Left lung (tissue), 10 donors: ENCODE measurements around the gene APBA2. TPM values are rescaled to one million over a fixed set of nuclear protein-coding genes. Genes with fewer than 3 reads are reported as not detected.

Source experiments
- ATAC-seq: fragments of 200-7000 bp; cut with Tn5 transposase; one replicate; pipeline ENCODE4 v1.9.1; 2020; ENCODE audit warnings: moderate library complexity
- DNase-seq, 4 donors: peaks; one replicate each; pipeline ENCODE4 v3.0.0-alpha.2; 2013 to 2020
- H3K27ac ChIP-seq, 2 donors: fragments of 200-600 bp; sonication (generic) in 1 of 2; one replicate each; pipeline versions ENCODE4 v1.5.0 to v1.8.0; 2020 to 2021
- H3K27me3 ChIP-seq, 2 donors: fragments of 200-600 bp; sonication (generic) in 1 of 2; one replicate each; pipeline versions ENCODE4 v1.5.0 to v1.8.0; 2020 to 2021
- H3K36me3 ChIP-seq, 2 donors: fragments of 200-600 bp; sonication (generic) in 1 of 2; one replicate each; pipeline versions ENCODE4 v1.5.0 to v1.8.0; 2020 to 2021
- H3K4me1 ChIP-seq, 2 donors: fragments of 200-600 bp; one replicate each; pipeline ENCODE4 v1.8.0; 2021
- H3K4me3 ChIP-seq, 2 donors: fragments of 200-600 bp; sonication (generic) in 1 of 2; one replicate each; pipeline versions ENCODE4 v1.5.0 to v1.8.0; 2020 to 2021; ENCODE audit warnings: mild to moderate bottlenecking in 1 of 2
- H3K9me3 ChIP-seq, 2 donors: fragments of 200-600 bp; sonication (generic) in 1 of 2; one replicate each; pipeline versions ENCODE4 v1.5.0 to v1.8.0; 2020 to 2021
- CTCF ChIP-seq, 2 donors: fragments of 200-600 bp; sonication (generic) in 1 of 2; IDR thresholded peaks; one replicate each; pipeline versions ENCODE4 v1.5.0 to v1.8.0; 2021; ENCODE audit warnings: antibody characterized with exemption in 2 of 2
- intact Hi-C, 2 donors: fragments of 100-400 bp; cut with DNase I; formaldehyde crosslinking; loops; one replicate each; pipeline versions ENCODE4 v1.11.2 to v1.14.2; 2022
- polyA plus RNA-seq, 6 donors: library from polyadenylated mRNA; unstranded; fragments of 120-200 nt; gene quantifications; one replicate each; pipeline ENCODE4 v1.2.1, GENCODE V29; 2013; ENCODE audit not compliant: insufficient read length in 6 of 6
- total RNA-seq, 2 donors: library from RNA; stranded (reverse); fragmentation: NEBNext Ultra II Directional; extraction: Animal tissue kit (Norgen Biotek cat#: 25700); gene quantifications; one replicate each; pipeline ENCODE4 v1.2.1, GENCODE V29; 2021
- donor health status: DM: no; HTN: yes; CAD: no.
- donor health status: DM: no; HTN: no; CAD: no.

The APBA2 gene
- total and polyA plus RNA-seq, 8 donors, result 3.9 to 18.4 (median 11.1) TPM

DNA sequence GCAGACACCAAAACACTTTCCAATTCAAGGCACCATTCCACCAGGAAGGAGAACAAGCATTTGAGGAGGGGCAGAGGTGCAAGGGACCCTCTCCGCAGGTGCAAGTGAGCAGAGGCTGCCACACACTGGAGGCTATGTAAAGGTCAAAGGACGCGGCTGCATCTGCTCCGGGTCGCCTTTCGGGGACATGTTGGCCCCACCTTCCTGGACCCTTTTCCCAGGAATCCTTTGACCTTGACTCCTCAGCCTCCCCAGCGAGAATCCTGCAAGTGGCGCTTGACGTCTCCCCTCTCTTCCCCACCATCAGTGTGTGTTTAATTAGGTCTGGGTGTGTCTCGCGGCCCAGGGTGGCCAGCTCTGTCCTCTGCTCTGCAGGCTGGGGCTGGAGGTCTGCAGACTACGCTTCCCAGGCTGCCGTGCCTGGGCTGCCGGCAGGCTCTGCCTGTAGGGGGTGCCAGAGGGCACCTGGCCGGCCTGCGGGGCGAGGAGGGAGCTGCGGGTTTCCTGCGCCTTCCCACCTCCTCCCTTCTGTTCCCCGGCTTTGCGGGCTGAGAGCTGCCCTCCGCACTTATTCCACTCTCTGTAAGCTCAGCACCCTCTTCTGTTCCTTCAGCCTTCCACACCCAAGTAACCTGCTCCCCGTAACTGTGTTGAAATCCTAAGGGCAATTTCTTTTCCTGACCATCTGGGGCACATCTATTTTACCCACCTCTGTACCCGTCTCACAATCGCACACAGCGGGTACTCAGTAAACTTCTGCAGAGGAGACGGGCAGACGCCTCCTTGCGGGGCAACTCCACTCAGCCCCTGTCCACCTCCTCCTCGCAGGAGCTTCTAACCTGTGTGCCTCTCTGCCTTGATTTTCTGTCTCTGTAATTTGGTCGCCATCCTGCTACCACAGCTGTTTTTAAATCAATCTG, 254.0 kb downstream of the APBA2 start:
- peaks cover 0 to 26% of the 10 kb centered on the region in 2 donors for H3K27me3 ChIP-seq
- H3K27ac ChIP-seq, result no peak overlapping the region
- H3K4me1 ChIP-seq, result peaks cover 0 to 6% of the 10 kb centered on the region in 2 donors
- H3K36me3 ChIP-seq, result no peaks in the 10 kb centered on the region
- DNase-seq, result peak in 3 of 4 donors; percentile 13 to 86 (median 69)
- H3K9me3 ChIP-seq, result no peaks in the 10 kb centered on the region
- peak; percentile 96 for ATAC-seq
- intact Hi-C loops, result no loop called here
- H3K4me3 ChIP-seq, result no peak overlapping the region
- TF ChIP-seq CTCF (IDR thresholded peaks at IDR 0.05), result peak; percentile 78 to 88

DNA sequence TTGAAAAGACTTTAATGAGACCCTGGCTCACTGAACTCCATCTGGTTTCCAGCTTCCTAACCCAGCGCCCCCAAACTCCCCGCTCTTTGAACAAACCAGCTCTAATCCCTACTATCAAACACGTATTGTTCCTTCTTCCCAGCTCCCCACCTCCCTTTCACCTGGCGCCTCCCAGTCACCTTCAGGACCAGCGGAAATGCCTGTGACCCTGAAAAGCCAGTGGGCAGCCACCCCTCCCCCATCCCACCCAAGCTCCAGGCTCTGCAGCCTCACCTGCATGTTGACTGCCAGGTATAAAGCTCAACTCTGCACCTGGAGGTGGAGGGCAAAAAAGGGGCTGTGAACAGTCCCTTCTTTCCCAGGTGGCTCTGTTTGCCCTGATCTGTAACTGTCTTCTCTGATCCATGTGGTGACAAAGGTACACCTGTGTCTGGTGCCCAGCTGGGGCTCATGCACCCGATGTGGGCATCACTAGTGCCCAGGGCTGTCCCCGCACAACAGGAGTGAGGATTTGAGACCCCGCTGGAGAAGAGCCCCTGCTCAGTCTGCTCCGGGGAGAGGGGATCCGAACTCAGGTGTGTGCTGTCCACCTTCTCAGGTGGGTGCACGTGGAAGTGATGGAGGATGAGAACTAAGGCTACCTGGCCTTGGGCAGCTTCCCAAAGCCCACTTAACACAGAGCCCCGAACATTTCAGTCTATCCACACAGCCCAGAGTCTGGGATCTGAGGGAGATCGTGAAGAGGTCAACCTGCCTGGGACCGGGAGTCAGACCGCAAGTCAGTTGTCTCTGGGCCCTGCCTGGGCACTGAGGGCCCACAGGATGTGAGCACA, 254.9 kb downstream of the APBA2 start:
- Histone ChIP-seq H3K27ac (no peak overlapping the region), H3K4me3 (no peak overlapping the region), H3K27me3 (peaks cover 0 to 26% of the 10 kb centered on the region in 2 donors), H3K9me3 (no peaks in the 10 kb centered on the region), H3K4me1 (peaks cover 0 to 6% of the 10 kb centered on the region in 2 donors), H3K36me3 (no peaks in the 10 kb centered on the region)
- intact Hi-C loops, result no loop called here
- ATAC-seq (no peak), DNase-seq (no peak)
- TF ChIP-seq CTCF (IDR thresholded peaks at IDR 0.05), result no peak

GRCh38 chr15:29141308-29142128, 255.7 kb downstream of the APBA2 start:
- Histone ChIP-seq H3K9me3 (no peaks in the 10 kb centered on the region), H3K27me3 (peaks cover 0 to 26% of the 10 kb centered on the region in 2 donors), H3K27ac (no peak overlapping the region), H3K4me1 (peaks cover 0 to 6% of the 10 kb centered on the region in 2 donors), H3K36me3 (no peaks in the 10 kb centered on the region), H3K4me3 (no peak overlapping the region)
- intact Hi-C loops, result no loop called here
- no peak for ATAC-seq
- TF ChIP-seq CTCF (IDR thresholded peaks at IDR 0.05), result no peak
- DNase-seq, result no peak

- ATAC-seq, result no peak
- Histone ChIP-seq H3K4me1 (peaks cover 0 to 6% of the 10 kb centered on the region in 2 donors), H3K4me3 (no peak overlapping the region), H3K27ac (no peak overlapping the region), H3K9me3 (no peaks in the 10 kb centered on the region), H3K27me3 (peaks cover 0 to 26% of the 10 kb centered on the region in 2 donors), H3K36me3 (no peaks in the 10 kb centered on the region)
- no peak for TF ChIP-seq CTCF (IDR thresholded peaks at IDR 0.05)
- no peak for DNase-seq
- intact Hi-C loops, result no loop called here
Measured at GRCh38 chr15:29142129-29142747, 256.5 kb downstream of the APBA2 start.
